ENCODE data around the gene LIPM.
A peak's percentile ranks its signal among the peaks of the same experiment; 100 is the strongest.

Gene LIPM

GRCh38 chr10:88841316-88842111 is 39.0 kb downstream of the LIPM start:
- no peak for DNase-seq

GRCh38 chr10:88843171-88843570 is 40.6 kb downstream of the LIPM start:
- DNase-seq = no peak

GRCh38 chr10:88848499-88848898 is 46.0 kb downstream of the LIPM start:
- DNase-seq = peak; percentile 56

GRCh38 chr10:88849234-88849633 is 46.7 kb downstream of the LIPM start:
- peak; percentile 13 for DNase-seq

GRCh38 chr10:88850712-88851111 is 48.2 kb downstream of the LIPM start:
- no peak for DNase-seq

- peak; percentile 78 for DNase-seq
Measured at GRCh38 chr10:88851706-88852105, 49.2 kb downstream of the LIPM start, which contains the start of gene ANKRD22. Gene ANKRD22 (minus strand): TSS chr10:88851844. CDS start chr10:88851607, 237 bp downstream.

- DNase-seq = no peak
Measured at GRCh38 chr10:88852327-88852726, 49.8 kb downstream of the LIPM start.

GRCh38 chr10:88853155-88853881 is 50.8 kb downstream of the LIPM start:
- no peak for DNase-seq

GRCh38 chr10:88854684-88855083 is 52.2 kb downstream of the LIPM start:
- no peak for DNase-seq

- DNase-seq = no peak
Measured at GRCh38 chr10:88857831-88858230, 55.3 kb downstream of the LIPM start.

- DNase-seq = no peak
Measured at GRCh38 chr10:88858491-88858890, 56.0 kb downstream of the LIPM start.

- DNase-seq = no peak
Measured at GRCh38 chr10:88861036-88861435, 58.5 kb downstream of the LIPM start.

- DNase-seq = no peak
Measured at GRCh38 chr10:88865281-88865876, 62.8 kb downstream of the LIPM start.

- DNase-seq = no peak
Measured at GRCh38 chr10:88866454-88866853, 63.9 kb downstream of the LIPM start.

GRCh38 chr10:88870089-88870488 is 67.6 kb downstream of the LIPM start:
- DNase-seq = no peak

Measured in NCI-H226 (cell line).